H1 (cell line): ENCODE data around the gene CELSR1. TPM values are rescaled to one million over a fixed set of nuclear protein-coding genes. Genes with fewer than 3 reads are reported as not detected.

Experiments used
- CHD7 ChIP-seq: fragments of 300-600 bp; sonication (generic); IDR thresholded peaks from 2 replicates; pipeline ENCODE4 v1.7.1; 2012; ENCODE audit warnings: low read length, moderate library complexity, mild to moderate bottlenecking, inconsistent platforms; ENCODE audit not compliant: insufficient replicate concordance
- CREB1 ChIP-seq: IDR thresholded peaks from 2 replicates; pipeline ENCODE4 v1.6.1; 2012; ENCODE audit warnings: inconsistent platforms
- polyA plus RNA-seq, 7 experiments: library from polyadenylated mRNA; depleted of rRNA in 3 of 7; stranded (reverse) in 5 of 7; unstranded in 2 of 7; fragments of >200 nt in 5 of 7; fragments of 200-250 nt in 2 of 7; gene quantifications; 1 replicate in 5 of 7; 2 replicates in 1 of 7; 4 replicates in 1 of 7; pipeline versions ENCODE4 v1.2.1 to v1.2.3, GENCODE V29; 2011 to 2013; ENCODE audit warnings: missing spikeins in 2 of 7, mixed read lengths in 2 of 7
- total RNA-seq: library from RNA; stranded (reverse); fragmentation: NEBNext Ultra II Directional; extraction: Animal tissue kit (Norgen Biotek cat#: 25700); gene quantifications from 2 replicates; pipeline ENCODE4 v1.2.1, GENCODE V29; 2021

The CELSR1 gene
- total and polyA plus RNA-seq, 2 of the 8 experiments (the other 6 are each of a cell fraction or from before 2014, with no cell fraction given), result 9.0 to 12.4 TPM

- no peak for TF ChIP-seq CHD7
- no peak for TF ChIP-seq CREB1
- TF ChIP-seq, all 59 proteins: peak for 0
These were observed 73.8 kb downstream of the CELSR1 start (continued) for GRCh38 chr22:46463435-46464227.
